ENCODE data around the gene CNOT4. TPM values are rescaled to one million over a fixed set of nuclear protein-coding genes. Genes with fewer than 3 reads are reported as not detected.

CNOT4 gene
- total and polyA plus RNA-seq, 2 of the 4 experiments (the other 2 are of a cell fraction), result 7.0 to 8.1 TPM

DNA sequence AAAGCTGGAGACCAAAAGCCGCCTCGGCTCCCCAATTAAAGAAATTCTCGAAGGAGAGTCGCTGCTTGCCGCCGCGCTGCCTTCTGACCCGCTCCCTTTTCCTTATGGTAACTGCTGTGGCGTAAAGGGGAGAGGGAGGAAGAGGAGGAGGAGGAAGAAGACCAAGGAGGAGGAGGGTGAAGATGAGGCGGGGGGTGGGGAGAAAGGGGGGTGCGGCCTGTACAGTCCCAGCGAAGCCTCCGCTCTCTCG lies 388 bp downstream of the CNOT4 start:
- Histone ChIP-seq H3K9me3 (ENCODE audit: control insufficient read depth, insufficient read depth, low read length) (no peaks in the 10 kb centered on the region), H3K56ac (ENCODE audit: extremely low read depth, insufficient read depth, low read length) (peak overlapping the region; percentile 96), H3K36me3 (ENCODE audit: control insufficient read depth, insufficient read depth, low read length) (no peaks in the 10 kb centered on the region; the same call in 1 of the 2 replicates), H4K5ac (ENCODE audit: low read depth, low read length) (0 out of 2 replicates have a peak overlapping the region, but pooled peaks have one; percentile 4), H3K27me3 (ENCODE audit: control insufficient read depth, insufficient read depth, low read length) (no peaks in the 10 kb centered on the region), H3K4ac (ENCODE audit: low read depth, low read length) (peak overlapping the region; percentile 83), H3K27ac (ENCODE audit: insufficient read depth, low read length) (peak overlapping the region; percentile 96), H2BK15ac (ENCODE audit: low read depth, low read length) (no peak overlapping the region), H3K18ac (ENCODE audit: low read depth, low read length) (peak overlapping the region; percentile 2; the same call in 1 of the 2 replicates), H2AFZ (replicated peaks; ENCODE audit: low read length, poor library complexity) (peak overlapping the region; percentile 100), H3K23ac (ENCODE audit: low read depth, low read length) (peak overlapping the region; percentile 73), H3K9ac (ENCODE audit: low read depth, low read length) (peak overlapping the region; percentile 98), H4K20me1 (ENCODE audit: insufficient read depth, low read length) (peaks cover 28% of the 10 kb centered on the region; the same call in 1 of the 2 replicates), H4K91ac (ENCODE audit: insufficient read depth, low read depth, low read length) (no peak overlapping the region), H2BK120ac (ENCODE audit: low read depth, low read length) (no peak overlapping the region), H2BK20ac (ENCODE audit: low read depth, low read length) (no peak overlapping the region), H3K4me3 (ENCODE audit: insufficient read depth, low read depth, low read length) (peak overlapping the region; percentile 92), H2AK5ac (ENCODE audit: low read depth, low read length) (no peak overlapping the region), H3K79me1 (ENCODE audit: low read depth in 1 of 2, low read length in 2 of 2) (peaks cover 0 to 13% of the 10 kb centered on the region in 2 experiments; a peak in 2 of 4 replicates), H2BK5ac (ENCODE audit: low read depth, low read length, poor library complexity, severe bottlenecking) (peak overlapping the region; percentile 96), H3K4me1 (ENCODE audit: control insufficient read depth, insufficient read depth, low read length) (no peaks in the 10 kb centered on the region), H2AK9ac (replicated peaks; ENCODE audit: low read depth, low read length, poor library complexity) (peak overlapping the region; percentile 95), H4K8ac (ENCODE audit: low read depth in 2 of 2, low read length in 2 of 2) (peak overlapping the region; percentile 36 to 51; a peak in 2 of 4 replicates), H3K14ac (replicated peaks; ENCODE audit: low read depth, low read length) (peak overlapping the region; percentile 69), H3K4me2 (ENCODE audit: low read depth, low read length) (peak overlapping the region; percentile 89), H3K9me1 (ENCODE audit: insufficient read depth, low read length) (no peaks in the 10 kb centered on the region)
- DNase-seq (peak; percentile 49), ATAC-seq (ENCODE audit: low read depth) (no peak)
- TF ChIP-seq CEBPB (IDR thresholded peaks at IDR 0.05; ENCODE audit: low read depth, low read length) (no peak), CHD1 (IDR thresholded peaks at IDR 0.05; ENCODE audit: low read depth, low read length) (no peak), MXI1 (IDR thresholded peaks at IDR 0.05; ENCODE audit: borderline replicate concordance, low read depth, low read length) (0 out of 2 replicates have a peak, but pooled peaks have one; percentile 11), RAD21 (IDR thresholded peaks at IDR 0.05; ENCODE audit: low read length) (no peak), MAZ (IDR thresholded peaks at IDR 0.05; ENCODE audit: borderline replicate concordance, low read depth, low read length) (no peak), BHLHE40 (IDR thresholded peaks at IDR 0.05; ENCODE audit: low read depth, low read length) (no peak)
- TF ChIP-seq, protein P1, sequence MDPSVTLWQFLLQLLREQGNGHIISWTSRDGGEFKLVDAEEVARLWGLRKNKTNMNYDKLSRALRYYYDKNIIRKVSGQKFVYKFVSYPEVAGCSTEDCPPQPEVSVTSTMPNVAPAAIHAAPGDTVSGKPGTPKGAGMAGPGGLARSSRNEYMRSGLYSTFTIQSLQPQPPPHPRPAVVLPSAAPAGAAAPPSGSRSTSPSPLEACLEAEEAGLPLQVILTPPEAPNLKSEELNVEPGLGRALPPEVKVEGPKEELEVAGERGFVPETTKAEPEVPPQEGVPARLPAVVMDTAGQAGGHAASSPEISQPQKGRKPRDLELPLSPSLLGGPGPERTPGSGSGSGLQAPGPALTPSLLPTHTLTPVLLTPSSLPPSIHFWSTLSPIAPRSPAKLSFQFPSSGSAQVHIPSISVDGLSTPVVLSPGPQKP (IDR thresholded peaks at IDR 0.05; ENCODE audit: borderline replicate concordance, low read depth, low read length), result no peak
- TF ChIP-seq, protein P2, sequence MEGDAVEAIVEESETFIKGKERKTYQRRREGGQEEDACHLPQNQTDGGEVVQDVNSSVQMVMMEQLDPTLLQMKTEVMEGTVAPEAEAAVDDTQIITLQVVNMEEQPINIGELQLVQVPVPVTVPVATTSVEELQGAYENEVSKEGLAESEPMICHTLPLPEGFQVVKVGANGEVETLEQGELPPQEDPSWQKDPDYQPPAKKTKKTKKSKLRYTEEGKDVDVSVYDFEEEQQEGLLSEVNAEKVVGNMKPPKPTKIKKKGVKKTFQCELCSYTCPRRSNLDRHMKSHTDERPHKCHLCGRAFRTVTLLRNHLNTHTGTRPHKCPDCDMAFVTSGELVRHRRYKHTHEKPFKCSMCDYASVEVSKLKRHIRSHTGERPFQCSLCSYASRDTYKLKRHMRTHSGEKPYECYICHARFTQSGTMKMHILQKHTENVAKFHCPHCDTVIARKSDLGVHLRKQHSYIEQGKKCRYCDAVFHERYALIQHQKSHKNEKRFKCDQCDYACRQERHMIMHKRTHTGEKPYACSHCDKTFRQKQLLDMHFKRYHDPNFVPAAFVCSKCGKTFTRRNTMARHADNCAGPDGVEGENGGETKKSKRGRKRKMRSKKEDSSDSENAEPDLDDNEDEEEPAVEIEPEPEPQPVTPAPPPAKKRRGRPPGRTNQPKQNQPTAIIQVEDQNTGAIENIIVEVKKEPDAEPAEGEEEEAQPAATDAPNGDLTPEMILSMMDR (conservative IDR thresholded peaks at IDR 0.05; ENCODE audit: low read depth, low read length), result no peak
- ChIA-PET CTCF (no interaction called here), POLR2A (ENCODE audit: unreplicated experiment) (interaction anchor here (0.6 kb wide), 1 partner anchor 86 kb away, joined by 6 read pairs; no protein-coding TSS in a partner anchor)
- dilution Hi-C loops (cut with HindIII; ENCODE audit: low sequenced_read_pairs, unreplicated experiment), result no loop called here
- in situ Hi-C loops (cut with MboI; ENCODE audit: low sequenced_read_pairs), result no loop called here
- intact Hi-C loops (cut with micrococcal nuclease), result loop anchor here (2.0 kb wide), 2 partner anchors 95 to 111 kb away; no protein-coding TSS in a partner anchor
- 7% methylated on average over 3 of the region's 14 CpGs; no CpG with 5 or more reads in 1 of the 2 experiments for WGBS, 2 experiments (ENCODE audit: extremely low coverage in 2 of 2, insufficient read length in 1 of 2)
- BruUV-seq (replicated peaks), result no TSS peak

Data from IMR-90 (cell line).